Testis (tissue), 3 donors: ENCODE data around the gene ABLIM3. TPM values are rescaled to one million over a fixed set of nuclear protein-coding genes. Genes with fewer than 3 reads are reported as not detected.

Source experiments
- DNase-seq: peaks from one replicate; pipeline ENCODE4 v3.0.0-alpha.2; 2019
- H3K27ac ChIP-seq, 2 donors: fragments of 200-600 bp; sonication (generic); one replicate each; pipeline ENCODE4 v1.5.1; 2019
- H3K27me3 ChIP-seq: fragments of 200-600 bp; sonication (generic); one replicate; pipeline ENCODE4 v1.5.1; 2019
- H3K36me3 ChIP-seq: fragments of 200-600 bp; sonication (generic); one replicate; pipeline ENCODE4 v1.5.1; 2017; ENCODE audit warnings: low read depth; ENCODE audit errors: missing control alignments
- H3K4me1 ChIP-seq: fragments of 200-600 bp; sonication (generic); one replicate; pipeline ENCODE4 v1.5.1; 2019
- H3K4me3 ChIP-seq, 2 donors: fragments of 200-600 bp; sonication (generic); one replicate each; pipeline ENCODE4 v1.5.1; 2017 to 2019
- H3K9me3 ChIP-seq: fragments of 200-600 bp; sonication (generic); one replicate; pipeline ENCODE4 v1.5.1; 2017
- POLR2A ChIP-seq: fragments of 450-650 bp; IDR thresholded peaks from one replicate; pipeline ENCODE4 v1.6.1; 2017; ENCODE audit warnings: antibody characterized with exemption, mild to moderate bottlenecking, moderate library complexity
- WGBS, 2 donors: methylation state at CpG; one replicate each; pipeline ENCODE4 v1.1.5; 2018; 5-methylcytosine and 5-hydroxymethylcytosine counted together
- intact Hi-C: fragments of 100-400 bp; cut with DNase I; formaldehyde crosslinking; loops from one replicate; pipeline ENCODE4 v1.15.1; 2023; ENCODE audit warnings: low total_unique reads
- polyA plus RNA-seq: library from polyadenylated mRNA; stranded (reverse); fragments of 350-450 nt; fragmentation: Illumina TruSeq; extraction: RNeasy Lipid Tissue Mini Kit (QIAGEN cat#74804); gene quantifications from one replicate; pipeline ENCODE4 v1.2.3, GENCODE V29; 2014; ENCODE audit warnings: low read depth, low replicate concordance; ENCODE audit not compliant: insufficient read depth
- total RNA-seq, 2 donors: library from RNA; depleted of rRNA; stranded (reverse); fragments of >200 nt; gene quantifications; one replicate each; pipeline ENCODE4 v1.2.3, GENCODE V29; 2016
- TF ChIP-seq, protein P1 (sequence below), 3 experiments: fragments of 450-650 bp in 2 of 3; fragments of 200-600 bp in 1 of 3; sonication (generic) in 1 of 3; IDR thresholded peaks; one replicate each; pipeline ENCODE4 v1.5.1; 2016 to 2019; ENCODE audit warnings: antibody characterized with exemption in 3 of 3, mild to moderate bottlenecking in 2 of 3, moderate library complexity in 1 of 3

The ABLIM3 gene
- total and polyA plus RNA-seq, 3 donors from 2014 or later, result 5.6 to 8.9 (median 7.6) TPM

DNA sequence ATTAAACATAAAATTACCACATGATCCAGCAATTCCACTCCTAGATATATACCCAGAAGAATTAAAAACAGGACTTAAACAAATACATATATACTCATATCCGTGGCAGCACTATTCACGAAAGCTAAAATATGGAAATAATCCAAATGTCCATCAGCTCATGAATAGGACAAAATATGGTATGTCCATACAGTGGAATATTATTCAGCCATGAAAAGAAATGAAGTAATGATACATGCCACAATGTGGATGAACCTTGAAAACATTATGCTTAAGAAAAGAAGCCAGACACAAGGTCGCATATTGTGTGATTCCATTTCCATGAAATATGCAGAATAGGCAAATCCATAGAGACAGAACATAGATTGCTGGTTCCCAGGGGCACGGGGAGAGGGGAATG is 105.6 kb downstream of the ABLIM3 start:
- H3K27me3 ChIP-seq, result no peaks in the 10 kb centered on the region
- no peak overlapping the region for H3K27ac ChIP-seq
- 89 to 94% methylated on average over 4 of the region's 4 CpGs for WGBS, 2 donors
- no peaks in the 10 kb centered on the region for H3K4me1 ChIP-seq
- no peaks in the 10 kb centered on the region for H3K9me3 ChIP-seq
- H3K4me3 ChIP-seq, result no peak overlapping the region
- TF ChIP-seq POLR2A, result no peak
- TF ChIP-seq, protein P1, sequence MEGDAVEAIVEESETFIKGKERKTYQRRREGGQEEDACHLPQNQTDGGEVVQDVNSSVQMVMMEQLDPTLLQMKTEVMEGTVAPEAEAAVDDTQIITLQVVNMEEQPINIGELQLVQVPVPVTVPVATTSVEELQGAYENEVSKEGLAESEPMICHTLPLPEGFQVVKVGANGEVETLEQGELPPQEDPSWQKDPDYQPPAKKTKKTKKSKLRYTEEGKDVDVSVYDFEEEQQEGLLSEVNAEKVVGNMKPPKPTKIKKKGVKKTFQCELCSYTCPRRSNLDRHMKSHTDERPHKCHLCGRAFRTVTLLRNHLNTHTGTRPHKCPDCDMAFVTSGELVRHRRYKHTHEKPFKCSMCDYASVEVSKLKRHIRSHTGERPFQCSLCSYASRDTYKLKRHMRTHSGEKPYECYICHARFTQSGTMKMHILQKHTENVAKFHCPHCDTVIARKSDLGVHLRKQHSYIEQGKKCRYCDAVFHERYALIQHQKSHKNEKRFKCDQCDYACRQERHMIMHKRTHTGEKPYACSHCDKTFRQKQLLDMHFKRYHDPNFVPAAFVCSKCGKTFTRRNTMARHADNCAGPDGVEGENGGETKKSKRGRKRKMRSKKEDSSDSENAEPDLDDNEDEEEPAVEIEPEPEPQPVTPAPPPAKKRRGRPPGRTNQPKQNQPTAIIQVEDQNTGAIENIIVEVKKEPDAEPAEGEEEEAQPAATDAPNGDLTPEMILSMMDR (IDR thresholded peaks at IDR 0.05), result no peak
- H3K36me3 ChIP-seq, result no peaks in the 10 kb centered on the region
- intact Hi-C loops, result no loop called here
- no peak for DNase-seq

DNA sequence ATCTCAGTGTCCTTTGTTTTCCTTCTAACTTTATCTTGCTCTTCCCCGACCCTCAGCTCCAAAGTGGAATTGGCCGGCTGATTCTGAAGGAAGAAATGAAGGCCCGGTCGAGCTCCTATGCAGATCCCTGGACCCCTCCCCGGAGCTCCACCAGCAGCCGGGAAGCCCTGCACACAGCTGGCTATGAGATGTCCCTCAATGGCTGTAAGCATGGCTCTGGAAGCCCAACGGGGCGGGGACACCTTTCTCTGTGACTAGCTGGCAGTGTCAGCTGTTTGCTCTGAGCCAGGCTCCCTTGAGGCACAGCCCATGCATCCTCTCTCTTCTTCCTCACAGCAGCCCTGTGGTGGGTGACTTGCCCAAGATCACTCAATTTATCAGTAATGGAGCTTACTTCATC is 106.4 kb downstream of the ABLIM3 start:
- no peaks in the 10 kb centered on the region for H3K4me1 ChIP-seq
- no peak for DNase-seq
- H3K36me3 ChIP-seq, result no peaks in the 10 kb centered on the region
- no peak overlapping the region for H3K4me3 ChIP-seq
- no peak overlapping the region for H3K27ac ChIP-seq
- WGBS, 2 donors, result 92 to 100% methylated on average over 3 to 8 of the region's 8 CpGs
- no peaks in the 10 kb centered on the region for H3K9me3 ChIP-seq
- TF ChIP-seq POLR2A, result no peak
- TF ChIP-seq, protein P1 (IDR thresholded peaks at IDR 0.05), result no peak
- no peaks in the 10 kb centered on the region for H3K27me3 ChIP-seq
- intact Hi-C loops, result no loop called here

DNA sequence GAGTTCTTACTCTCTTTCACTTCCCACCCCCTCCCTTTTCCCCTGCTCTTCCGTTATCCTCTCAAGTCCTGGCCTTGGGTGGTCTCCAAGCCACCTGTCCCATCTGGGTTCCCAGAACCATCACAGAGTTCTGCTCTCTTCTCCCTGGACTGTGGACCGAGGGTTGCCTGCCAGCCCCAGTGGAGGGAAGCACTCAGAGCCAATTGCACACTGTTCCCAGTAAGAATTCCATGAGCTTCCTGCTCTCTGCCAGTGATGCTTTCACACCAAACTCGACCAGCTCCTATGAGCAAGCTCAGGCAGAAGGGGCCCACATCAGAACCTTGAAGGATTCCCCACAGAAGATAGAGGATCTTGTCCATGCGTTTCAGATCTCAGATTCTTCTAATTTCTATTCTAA is 110.3 kb downstream of the ABLIM3 start:
- intact Hi-C loops, result no loop called here
- Histone ChIP-seq H3K4me3 (no peak overlapping the region), H3K4me1 (no peaks in the 10 kb centered on the region), H3K9me3 (no peaks in the 10 kb centered on the region), H3K36me3 (no peaks in the 10 kb centered on the region), H3K27ac (no peak overlapping the region), H3K27me3 (no peaks in the 10 kb centered on the region)
- no peak for DNase-seq
- no peak for TF ChIP-seq POLR2A
- TF ChIP-seq, protein P1 (IDR thresholded peaks at IDR 0.05), result no peak
- 61 to 72% methylated on average over 4 of the region's 4 CpGs for WGBS, 2 donors

DNA sequence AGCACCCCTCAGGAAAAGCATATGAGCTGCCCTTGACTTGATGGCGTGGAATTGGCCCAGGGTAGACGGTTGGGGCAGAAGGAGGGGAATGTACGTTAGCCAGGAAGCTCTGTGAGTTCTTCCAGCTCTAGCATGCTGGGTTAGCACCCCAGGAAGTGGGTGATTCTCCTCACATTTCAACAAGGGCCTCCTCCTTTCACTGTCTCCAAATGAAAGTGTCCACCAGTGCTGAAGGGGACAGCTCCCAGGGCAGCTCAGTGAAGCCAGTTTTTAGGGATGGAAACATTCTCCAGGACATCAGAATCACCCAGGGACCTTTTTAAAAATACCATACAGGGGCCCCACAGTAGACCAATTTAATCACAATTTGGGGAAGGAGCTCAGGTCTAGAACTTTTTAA is 113.2 kb downstream of the ABLIM3 start:
- H3K36me3 ChIP-seq, result no peaks in the 10 kb centered on the region
- intact Hi-C loops, result no loop called here
- TF ChIP-seq, protein P1 (IDR thresholded peaks at IDR 0.05), result no peak
- no peak for TF ChIP-seq POLR2A
- no peaks in the 10 kb centered on the region for H3K9me3 ChIP-seq
- H3K4me3 ChIP-seq, result no peak overlapping the region
- H3K27ac ChIP-seq, result no peak overlapping the region
- no peak for DNase-seq
- no peaks in the 10 kb centered on the region for H3K4me1 ChIP-seq
- H3K27me3 ChIP-seq, result no peaks in the 10 kb centered on the region
- WGBS, 2 donors, result 48 to 61% methylated on average over 3 of the region's 3 CpGs

DNA sequence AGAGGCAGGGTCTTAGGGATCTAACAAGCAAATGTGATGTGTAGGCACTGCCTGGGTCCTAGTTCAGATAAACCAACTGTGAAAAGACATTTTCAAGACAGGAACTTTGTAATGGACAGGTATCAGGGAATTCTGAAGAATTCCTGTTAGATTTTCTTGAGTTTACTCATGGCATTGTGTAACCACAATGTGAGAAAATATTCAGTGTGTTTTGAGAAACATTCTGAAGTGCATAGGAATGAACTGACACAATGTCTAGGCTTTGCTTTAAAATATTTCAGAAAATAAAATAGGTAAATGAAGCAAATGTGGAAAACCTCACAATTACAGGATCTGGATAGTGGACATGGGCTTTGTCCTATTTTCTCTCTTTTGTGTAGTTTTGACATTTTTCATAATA is 115.2 kb downstream of the ABLIM3 start:
- no peak overlapping the region for H3K4me3 ChIP-seq
- no peaks in the 10 kb centered on the region for H3K9me3 ChIP-seq
- no peak for TF ChIP-seq POLR2A
- TF ChIP-seq, protein P1 (IDR thresholded peaks at IDR 0.05), result no peak
- no peaks in the 10 kb centered on the region for H3K4me1 ChIP-seq
- intact Hi-C loops, result no loop called here
- H3K36me3 ChIP-seq, result no peaks in the 10 kb centered on the region
- H3K27ac ChIP-seq, result no peak overlapping the region
- DNase-seq, result no peak
- no peaks in the 10 kb centered on the region for H3K27me3 ChIP-seq
